Fibroblast of mammary gland (primary cell): Measurements from ENCODE around the gene GBGT1.

Experiments used
- DNase-seq: peaks from one replicate; pipeline ENCODE4 v3.0.0-alpha.2; 2010; ENCODE audit warnings: low read depth
- H3K4me3 ChIP-seq: 2 replicates; pipeline ENCODE4 v1.5.1; 2011; ENCODE audit warnings: low read depth, mild to moderate bottlenecking, low read length, moderate library complexity; ENCODE audit not compliant: control insufficient read depth
- TF ChIP-seq, protein P1 (sequence below): conservative IDR thresholded peaks from 2 replicates; pipeline ENCODE4 v1.5.1; 2011; ENCODE audit warnings: low read depth, low read length, inconsistent platforms; ENCODE audit not compliant: control insufficient read depth, insufficient read depth

The GBGT1 gene

DNA sequence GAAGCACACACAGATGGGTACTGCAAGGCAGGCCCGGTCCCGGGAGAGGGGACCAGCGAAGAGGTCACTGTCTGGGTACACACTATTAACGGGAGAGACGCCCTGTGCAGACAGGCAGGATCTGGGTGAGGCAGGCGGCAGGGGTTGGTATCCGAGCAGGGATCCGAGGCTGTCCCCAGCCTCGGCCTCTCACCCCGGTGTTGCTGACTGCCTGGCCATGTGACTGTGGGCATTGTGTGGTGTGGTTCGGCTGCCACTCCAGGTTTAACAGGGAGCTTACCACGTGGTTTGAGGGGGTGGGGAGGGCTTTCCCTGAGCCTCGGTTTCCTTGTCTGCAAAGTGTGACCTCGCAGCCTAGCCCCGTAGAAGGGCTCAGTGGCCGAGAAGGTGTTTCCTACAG is 31.5 kb downstream of the GBGT1 start:
- TF ChIP-seq, protein P1, sequence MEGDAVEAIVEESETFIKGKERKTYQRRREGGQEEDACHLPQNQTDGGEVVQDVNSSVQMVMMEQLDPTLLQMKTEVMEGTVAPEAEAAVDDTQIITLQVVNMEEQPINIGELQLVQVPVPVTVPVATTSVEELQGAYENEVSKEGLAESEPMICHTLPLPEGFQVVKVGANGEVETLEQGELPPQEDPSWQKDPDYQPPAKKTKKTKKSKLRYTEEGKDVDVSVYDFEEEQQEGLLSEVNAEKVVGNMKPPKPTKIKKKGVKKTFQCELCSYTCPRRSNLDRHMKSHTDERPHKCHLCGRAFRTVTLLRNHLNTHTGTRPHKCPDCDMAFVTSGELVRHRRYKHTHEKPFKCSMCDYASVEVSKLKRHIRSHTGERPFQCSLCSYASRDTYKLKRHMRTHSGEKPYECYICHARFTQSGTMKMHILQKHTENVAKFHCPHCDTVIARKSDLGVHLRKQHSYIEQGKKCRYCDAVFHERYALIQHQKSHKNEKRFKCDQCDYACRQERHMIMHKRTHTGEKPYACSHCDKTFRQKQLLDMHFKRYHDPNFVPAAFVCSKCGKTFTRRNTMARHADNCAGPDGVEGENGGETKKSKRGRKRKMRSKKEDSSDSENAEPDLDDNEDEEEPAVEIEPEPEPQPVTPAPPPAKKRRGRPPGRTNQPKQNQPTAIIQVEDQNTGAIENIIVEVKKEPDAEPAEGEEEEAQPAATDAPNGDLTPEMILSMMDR, result no peak
- no peak overlapping the region for H3K4me3 ChIP-seq

DNA sequence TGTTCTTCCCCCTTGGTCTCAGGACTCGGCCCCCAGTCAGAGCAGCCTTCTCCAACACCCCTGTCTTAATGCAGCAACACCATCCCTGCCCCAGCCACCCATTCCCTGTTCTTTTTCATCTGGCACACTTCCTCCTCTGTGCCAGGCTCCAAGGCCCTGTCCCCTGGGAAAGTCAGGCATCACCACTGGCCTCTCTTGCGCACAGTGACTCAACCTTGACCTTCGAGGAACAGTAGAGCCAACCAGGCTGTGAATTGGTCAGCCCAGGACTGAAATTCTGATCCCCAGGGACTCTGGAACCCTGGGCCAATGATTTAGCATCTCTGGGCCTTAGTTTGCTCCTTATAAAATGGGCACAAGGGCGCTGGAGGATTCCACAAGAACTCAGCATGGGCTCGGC is 32.2 kb downstream of the GBGT1 start:
- TF ChIP-seq, protein P1, result no peak
- DNase-seq, result peak; percentile 55
- H3K4me3 ChIP-seq, result no peak overlapping the region

More for the DNA sequence above, 31.5 kb downstream of the GBGT1 start:
- no peak for DNase-seq

DNA sequence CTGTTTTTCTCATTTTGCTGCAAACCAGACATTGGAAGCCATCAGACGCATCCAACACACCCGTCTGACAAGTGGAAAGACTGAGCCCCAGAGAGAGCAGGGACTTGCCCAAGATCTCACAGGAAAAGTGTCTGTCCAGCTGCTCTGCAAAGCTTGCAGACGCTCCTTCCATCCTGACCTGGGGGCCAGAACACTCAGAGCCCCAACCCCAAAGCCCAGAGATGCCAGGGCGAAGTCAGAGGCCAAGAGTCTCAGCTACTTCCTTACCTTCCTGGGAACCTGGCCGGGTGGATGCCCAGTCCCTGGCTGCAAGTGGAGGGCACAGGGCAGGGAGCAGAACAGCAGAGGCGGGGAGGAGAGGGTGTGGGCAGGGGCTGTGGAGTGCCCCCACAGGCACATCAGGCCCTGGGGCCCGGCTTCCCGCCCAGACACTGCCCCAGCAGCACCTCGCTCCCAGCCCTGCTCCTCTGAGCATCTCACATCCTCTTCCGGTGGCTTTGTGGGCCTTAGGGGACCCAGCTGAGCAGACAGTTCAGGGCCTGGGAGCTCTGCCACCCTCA is 32.9 kb downstream of the GBGT1 start:
- H3K4me3 ChIP-seq, result no peak overlapping the region
- TF ChIP-seq, protein P1, result no peak
- DNase-seq, result no peak

DNA sequence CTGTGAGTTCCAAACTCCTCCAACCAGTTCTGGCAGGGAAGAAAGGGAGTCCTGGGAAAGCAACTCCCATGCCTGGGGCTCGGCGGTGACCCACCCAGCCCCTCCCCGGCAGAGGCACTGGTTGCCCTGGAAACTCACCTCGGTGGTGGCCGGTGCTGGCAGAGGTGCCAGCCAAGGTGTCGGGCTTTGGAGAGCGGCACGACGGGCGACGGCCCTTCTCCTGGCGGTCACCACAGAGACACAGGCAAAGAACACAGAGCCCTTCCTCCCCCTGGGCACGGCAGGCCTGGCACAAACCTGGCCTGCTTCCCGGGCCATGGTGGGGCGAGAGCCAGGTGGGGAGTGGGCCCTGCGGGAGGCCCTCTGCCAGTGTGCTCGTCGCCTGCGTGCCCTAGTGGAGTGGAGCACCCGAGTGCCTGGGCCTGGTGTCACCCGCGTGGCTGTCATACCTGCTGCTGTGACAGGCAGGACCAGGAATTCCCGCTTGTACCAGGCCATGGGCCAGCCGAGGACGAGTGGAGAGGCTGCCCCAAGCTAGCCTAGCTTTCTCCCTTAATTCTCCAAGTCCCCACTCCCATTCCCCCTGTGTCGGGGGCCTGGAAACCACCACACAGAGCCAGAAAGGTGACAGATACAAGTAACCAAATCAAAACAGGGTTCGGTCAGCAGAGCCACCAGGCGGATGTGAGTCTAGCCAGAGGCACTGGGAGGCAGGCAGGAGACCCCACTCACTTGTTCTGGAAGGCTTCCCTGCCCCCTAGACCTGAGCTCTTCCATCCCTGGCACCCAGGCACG is 34.5 kb downstream of the GBGT1 start:
- DNase-seq, result no peak
- TF ChIP-seq, protein P1, result no peak
- H3K4me3 ChIP-seq, result no peak overlapping the region

DNA sequence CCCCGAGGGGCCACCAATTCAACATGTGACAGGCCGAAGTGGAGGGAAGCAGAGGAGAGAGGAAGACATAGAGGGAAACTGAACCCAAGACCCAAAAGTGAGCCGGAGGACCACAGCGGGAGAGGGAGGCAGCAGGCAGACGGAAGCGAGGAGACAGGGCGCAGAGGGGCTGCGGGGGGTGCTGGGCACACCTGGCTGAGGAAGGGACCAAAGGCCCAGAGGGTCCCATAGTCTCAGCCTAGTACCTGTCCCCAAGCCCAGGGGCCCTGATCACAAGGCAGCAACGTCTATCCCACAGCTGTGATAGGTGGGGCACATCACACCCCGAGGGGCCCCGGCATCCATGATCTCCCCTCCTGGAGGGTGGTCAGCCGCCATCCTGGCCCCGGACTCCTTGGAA is 35.6 kb downstream of the GBGT1 start:
- DNase-seq, result no peak
- TF ChIP-seq, protein P1, result no peak
- no peak overlapping the region for H3K4me3 ChIP-seq

DNA sequence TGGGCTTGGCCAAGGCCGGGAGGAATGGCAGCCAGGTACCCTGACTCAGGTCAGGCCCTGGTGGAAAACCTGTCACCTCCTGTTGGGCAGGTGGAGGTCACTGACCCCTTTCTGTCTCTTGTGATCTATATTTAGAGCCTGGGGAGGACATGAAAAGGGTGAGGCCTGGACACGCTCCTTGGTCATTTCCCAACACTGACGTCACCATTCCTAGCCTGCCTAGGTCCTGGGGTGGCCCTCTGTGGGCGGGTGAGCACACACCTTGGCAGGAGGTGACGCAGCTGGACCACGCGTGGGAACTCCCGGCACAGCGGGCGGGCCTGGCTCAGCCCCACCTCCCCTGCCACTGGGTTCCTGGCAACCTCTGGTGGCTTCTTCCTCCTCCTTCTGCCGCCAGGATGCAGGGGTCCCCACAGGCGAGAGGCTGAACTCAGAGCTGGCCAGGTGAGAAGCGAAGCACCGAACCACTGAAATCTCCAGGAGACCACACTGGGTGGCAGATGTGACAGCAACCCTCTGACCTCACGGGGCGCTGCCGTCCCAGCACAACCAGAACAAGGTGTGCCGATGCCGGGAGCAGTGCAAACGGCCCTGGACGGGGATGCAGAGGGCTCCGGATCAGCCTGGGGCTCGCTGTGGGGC is 36.3 kb downstream of the GBGT1 start:
- DNase-seq, result peak; percentile 58
- no peak overlapping the region for H3K4me3 ChIP-seq
- TF ChIP-seq, protein P1, result no peak
